GM18519 (cell line): Measurements from ENCODE around the gene LPIN1.
"Not testable (repeated sequence)": the region's sequence is repeated elsewhere in the genome, so short reads cannot be mapped to it uniquely, and the experiment has no call there.

ENCODE experiments used
- ATAC-seq: cut with Tn5 transposase; IDR thresholded peaks from one replicate; pipeline ENCODE4 v1.9.1; 2021; ENCODE audit warnings: mild to moderate bottlenecking, moderate library complexity; ENCODE audit not compliant: unreplicated experiment, low FRiP score

Gene LPIN1

DNA sequence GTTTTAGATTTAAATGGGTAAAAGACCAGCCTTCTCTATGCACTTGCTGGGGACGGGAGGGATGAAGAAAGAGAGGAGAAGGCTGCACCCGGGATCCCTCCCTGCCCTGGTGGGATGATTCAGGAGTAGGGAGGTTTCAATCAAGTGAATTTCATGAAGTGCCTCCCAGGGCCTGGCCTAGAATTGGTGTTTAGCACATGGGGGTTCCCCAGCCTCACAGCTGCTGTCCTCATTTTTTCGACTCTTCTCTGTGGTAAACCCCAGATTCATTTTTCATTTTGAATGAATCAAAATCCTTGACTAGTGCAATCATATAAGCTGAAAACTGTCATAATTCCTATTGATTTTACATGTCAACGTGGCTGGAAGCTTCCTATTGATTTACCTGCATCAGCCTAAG lies 81.1 kb downstream of the LPIN1 start:
- ATAC-seq: no peak

DNA sequence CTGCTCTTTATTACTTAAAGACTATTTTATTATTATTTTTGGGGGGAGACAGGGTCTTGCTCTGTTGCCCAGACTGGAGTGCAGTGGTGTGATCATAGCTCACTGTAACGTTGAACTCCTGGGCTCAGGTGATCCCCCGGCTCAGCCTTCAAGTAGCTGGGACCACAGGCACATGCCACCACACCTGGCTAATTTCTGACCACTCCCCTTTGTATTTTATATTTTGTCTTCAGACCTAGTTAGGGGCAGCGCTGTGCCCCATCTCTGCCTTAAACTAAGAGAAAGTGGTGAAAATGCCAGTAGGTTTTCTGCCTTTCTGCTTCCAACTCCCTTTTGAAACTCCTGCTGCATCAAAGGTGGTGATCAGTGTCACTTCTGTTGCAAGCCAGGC lies 82.5 kb downstream of the LPIN1 start:
- ATAC-seq: no peak

DNA sequence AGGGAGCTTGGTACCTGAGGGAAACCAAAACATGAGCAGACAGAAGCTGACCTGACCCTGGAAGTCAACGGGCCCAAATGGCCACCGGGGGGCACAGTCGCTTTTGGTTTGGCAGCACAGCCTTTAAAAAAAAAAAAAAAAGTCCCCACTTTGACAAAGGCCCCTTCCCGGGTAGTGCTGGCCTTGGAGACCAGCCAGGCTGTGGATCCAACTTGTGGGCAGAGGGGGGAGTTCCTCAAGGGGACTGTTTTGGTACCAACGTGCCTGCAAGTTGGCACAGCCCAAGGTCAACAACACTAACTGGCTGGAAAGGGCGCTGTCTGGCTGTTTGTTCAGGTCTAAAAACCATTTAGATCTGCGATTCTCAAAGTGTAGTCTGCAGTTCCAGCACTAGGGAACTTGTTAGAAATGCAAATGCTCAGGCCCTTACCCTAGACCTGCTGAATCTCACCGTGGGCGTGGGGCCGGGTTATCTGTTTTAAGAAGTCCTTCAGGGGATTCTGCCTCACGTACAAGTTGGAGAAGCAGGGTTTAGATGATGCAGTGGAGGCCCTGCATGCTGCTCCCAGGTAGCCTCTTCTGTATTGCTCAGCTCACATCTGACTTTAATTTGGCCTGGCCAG lies 83.0 kb downstream of the LPIN1 start:
- ATAC-seq: peak; percentile 22

DNA sequence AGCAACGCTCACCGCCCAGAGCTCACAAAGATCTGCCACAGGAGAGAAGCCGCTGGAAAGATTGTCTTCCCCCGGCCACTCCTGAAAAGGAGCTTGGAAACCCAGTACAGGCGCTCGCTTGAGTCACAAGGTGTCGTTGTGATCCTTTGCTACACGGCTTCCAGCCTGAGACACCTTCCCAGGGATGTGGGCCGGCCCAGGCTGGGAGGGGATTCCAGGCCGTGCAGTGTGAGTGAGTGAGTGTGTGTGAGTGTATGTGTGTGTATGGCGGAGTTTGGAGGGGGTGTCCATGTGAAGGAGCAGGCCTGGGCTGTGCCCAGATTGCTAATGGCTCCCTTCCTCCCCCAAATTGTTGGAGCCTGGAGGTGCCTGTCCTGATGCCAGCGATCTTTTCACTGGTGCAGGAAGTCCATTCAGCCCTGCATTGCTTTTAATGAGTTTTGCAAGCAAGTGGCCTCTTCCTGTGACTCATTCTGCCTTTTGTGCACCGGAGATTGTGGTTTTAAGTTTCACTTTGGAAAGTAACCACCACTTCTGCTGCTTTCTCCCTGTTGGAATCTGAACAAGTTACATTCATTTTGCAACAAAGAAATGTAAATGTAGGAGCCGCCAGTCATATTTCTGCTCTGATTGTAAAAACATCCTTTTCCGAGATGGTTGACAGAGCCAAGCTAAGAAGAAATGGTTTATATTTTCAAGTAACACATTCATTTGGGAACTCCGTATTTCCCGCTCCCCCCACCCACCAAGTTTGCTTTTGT lies 83.7 kb downstream of the LPIN1 start:
- ATAC-seq: peak; percentile 70

DNA sequence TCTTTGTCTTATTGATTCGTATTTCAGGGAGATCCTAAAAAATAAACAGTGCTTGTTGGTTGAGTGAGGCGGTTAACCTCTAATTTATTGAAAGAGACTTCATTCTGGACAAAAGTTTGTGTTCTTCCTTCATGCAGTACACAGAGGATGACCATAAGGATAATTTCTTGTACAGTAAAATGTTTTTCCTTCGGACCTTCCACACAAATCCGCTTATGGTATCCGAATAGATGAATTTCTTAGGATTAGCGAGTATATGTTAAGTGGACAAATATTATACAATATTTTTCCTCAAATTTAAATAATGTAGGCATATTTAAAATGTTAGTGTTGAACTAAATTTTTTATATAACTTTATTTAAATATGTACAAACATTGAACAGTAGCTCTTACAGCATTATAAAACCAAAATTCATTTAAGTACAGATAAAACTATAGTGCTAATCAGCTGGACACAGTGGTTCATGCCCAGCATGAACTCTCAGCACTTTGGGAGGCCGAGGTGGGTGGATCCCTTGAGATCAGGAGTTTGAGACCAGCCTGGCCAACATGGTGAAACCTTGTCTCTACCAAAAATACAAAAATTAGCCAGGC lies 84.4 kb downstream of the LPIN1 start:
- ATAC-seq: no peak

DNA sequence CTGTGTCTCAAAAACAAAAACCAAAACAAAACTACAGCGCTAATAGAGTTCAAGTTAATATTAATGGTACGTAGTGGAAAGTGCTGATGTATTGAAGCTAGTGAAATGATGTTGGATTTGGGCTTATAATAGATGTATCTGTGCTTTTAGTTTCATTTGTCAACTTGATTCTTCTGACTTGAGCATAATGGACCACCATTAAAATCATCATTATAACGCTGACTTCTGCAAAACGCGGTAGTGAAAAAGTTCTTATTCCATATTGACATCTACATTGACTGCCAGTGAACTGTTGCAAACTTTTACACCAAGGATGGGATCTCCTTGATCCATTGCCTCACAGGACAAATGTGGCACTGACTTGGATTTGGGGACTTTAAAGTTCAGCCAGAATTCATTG lies 85.0 kb downstream of the LPIN1 start:
- ATAC-seq: no peak

GRCh38 chr2:11832531-11832930 lies 86.1 kb downstream of the LPIN1 start:
- no peak for ATAC-seq

GRCh38 chr2:11833601-11834000 lies 87.2 kb downstream of the LPIN1 start:
- ATAC-seq: no peak

GRCh38 chr2:11835403-11835802 lies 89.0 kb downstream of the LPIN1 start:
- ATAC-seq: no peak

- ATAC-seq: no peak
Measured at GRCh38 chr2:11836647-11837219, 90.3 kb downstream of the LPIN1 start.

DNA sequence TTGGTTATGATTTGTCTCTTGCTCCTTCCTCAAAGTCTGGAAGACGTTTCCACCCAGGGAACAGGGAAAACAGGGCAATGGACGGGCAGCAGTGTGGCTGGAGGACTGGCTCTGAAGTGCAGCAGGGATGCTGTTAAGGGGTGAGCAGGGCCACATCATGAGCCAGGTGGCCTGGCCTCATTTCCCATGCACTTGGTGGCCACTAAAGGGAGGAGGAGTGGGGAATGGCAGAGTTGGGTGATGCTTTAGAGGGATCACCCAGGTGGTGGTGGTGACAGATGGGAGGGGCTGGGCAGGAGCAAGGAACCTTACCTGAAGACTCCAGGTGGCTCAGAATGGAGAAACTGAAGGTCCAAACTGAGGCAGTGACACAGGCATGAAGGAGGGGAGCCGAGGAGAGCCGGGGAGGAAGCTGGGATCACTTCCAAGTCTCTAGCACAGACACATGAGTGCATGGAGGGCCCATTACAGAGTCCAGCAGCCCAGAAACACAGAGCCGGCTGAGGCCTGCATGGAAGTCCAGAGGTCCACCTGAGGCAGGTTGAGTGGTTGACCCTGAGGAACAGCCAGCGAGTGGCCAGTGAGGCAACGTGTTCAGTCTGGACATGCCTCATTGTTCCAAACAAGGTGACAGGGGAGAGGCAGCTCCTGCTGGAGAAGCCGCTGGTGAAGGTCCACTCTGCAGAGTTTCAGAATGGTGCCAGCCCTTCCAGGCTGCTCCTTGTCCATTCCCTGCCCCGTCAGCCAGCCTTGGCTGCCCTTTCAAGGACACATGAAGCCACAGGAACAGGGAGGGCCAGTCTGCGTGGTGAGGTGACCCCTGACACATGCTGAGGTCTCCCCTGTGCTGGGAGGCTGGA lies 91.7 kb downstream of the LPIN1 start:
- no peak for ATAC-seq

DNA sequence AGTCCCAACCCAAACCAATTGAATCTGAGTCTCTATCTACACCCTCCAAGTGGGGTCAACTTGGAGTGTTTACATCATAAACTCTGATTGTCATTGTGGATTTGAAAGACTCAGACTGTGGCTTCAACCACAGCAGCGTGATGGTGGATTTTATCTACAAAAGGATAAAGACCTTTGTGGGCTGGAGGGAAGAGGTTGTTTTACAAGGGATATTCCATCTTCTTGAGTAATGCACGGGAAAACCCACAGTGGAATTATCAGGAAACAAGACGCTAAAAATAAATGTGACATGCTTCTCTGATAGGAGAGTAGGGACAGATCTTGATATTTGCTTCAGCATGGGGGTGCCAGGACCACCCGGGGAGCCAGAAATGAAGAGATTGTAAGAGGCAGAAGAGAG lies 93.5 kb downstream of the LPIN1 start:
- ATAC-seq: no peak

GRCh38 chr2:11842336-11842735 lies 95.9 kb downstream of the LPIN1 start:
- no peak for ATAC-seq

DNA sequence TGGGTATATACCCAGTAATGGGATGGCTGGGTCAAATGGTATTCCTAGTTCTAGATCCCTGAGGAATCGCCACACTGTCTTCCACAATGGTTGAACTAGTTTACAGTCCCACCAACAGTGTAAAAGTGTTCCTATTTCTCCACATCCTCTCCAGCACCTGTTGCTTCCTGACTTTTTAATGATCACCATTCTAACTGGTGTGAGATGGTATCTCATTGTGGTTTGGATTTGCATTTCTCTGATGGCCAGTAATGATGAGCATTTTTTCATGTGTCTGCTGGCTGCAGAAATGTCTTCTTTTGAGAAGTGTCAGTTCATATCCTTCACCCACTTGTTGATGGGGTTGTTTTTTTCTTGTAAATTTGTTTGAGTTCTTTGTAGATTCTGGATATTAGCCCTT lies 98.4 kb downstream of the LPIN1 start:
- not testable (repeated sequence) for ATAC-seq

DNA sequence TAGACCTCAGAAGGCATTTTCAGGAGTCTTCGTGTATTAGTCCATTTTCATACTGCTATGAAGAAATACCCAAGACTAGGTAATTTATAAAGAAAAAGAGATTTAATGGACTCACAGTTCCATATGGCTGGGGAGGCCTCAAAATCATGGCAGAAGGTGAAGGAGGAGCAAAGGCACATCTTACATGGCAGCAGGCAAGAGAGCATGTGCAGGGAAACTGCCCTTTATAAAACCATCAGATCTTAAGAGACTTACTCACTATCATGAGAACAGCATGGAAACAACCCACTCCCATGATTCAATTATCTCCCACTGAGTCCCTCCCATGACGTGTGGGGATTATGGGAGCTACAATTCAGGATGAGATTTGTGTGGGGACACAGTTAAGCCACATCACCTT lies 101.5 kb downstream of the LPIN1 start:
- ATAC-seq: not testable (repeated sequence)

DNA sequence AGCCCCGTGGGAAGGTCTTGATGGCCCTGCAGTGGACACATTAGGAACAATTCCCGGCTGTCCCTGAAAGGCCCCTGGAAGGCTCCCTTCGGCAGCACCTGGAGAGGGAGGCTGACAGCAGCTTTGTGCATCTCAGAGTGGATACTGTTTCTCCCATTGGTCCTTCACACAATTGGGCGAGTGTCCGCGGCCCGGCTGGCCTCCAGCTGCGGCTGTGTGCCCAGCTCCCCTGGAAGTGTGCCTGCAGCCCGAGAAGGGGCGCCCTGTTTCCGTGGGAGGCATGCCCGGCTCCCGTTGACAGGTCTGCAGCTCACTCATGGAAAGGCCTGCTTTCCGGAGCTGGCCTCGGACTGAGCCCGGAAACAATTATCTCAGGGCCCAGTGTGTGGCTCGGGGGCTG lies 103.7 kb downstream of the LPIN1 start:
- no peak for ATAC-seq

DNA sequence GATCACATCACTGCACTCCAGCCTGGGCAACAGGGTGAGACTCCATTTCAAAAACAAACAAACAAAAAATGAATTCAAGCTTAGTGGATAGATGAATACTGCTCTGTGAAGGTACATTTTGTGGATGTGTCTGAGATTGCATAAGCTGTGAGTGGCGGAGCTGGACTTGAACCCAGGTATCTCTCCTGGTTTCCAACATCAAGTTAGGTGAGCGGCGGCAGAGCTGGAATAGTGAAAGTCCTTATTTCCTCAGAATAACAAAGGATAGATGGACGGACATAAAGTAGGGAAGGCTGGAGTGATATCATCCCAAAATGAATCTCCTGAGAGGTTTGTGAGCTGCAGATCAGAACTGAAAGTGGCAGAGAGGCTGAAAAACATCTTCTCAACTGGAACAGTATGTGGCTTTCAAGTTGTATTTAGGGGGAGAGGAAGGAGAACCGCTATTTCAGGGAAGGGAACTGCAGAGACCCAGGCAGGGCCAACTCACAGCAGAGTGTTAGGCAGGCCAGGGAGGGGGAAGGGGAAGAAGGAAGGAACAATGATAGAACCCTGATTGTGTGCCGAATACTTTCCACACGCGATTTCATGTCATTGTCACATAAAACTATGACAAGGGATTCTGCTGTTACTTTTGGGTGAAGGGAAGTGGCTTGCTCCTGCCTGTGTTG lies 106.2 kb downstream of the LPIN1 start:
- no peak for ATAC-seq

DNA sequence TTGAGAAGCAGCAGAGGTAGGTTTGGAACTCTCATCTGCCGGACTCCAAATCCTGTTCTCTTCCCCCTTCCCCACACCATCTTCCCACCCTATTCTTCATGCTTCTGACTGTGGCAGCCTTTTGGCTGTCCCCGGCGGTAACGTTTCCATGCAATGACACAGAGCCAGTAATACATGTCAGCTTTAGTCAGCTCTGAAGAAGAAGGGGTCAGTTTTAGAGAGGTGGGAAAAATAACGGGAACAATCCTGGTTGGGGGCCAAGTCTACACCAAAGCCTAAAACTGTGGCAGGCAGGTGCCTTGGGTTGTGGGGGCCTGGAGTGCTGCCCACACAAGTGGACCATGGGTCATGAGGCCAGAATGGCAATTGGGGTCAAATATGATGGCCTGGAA lies 106.8 kb downstream of the LPIN1 start:
- ATAC-seq: no peak

GRCh38 chr2:11855064-11855760 lies 108.8 kb downstream of the LPIN1 start:
- no peak for ATAC-seq

- no peak for ATAC-seq
Measured at GRCh38 chr2:11856095-11856494, 109.7 kb downstream of the LPIN1 start.
